ENCODE results near the gene DOCK10.

DOCK10 gene

DNA sequence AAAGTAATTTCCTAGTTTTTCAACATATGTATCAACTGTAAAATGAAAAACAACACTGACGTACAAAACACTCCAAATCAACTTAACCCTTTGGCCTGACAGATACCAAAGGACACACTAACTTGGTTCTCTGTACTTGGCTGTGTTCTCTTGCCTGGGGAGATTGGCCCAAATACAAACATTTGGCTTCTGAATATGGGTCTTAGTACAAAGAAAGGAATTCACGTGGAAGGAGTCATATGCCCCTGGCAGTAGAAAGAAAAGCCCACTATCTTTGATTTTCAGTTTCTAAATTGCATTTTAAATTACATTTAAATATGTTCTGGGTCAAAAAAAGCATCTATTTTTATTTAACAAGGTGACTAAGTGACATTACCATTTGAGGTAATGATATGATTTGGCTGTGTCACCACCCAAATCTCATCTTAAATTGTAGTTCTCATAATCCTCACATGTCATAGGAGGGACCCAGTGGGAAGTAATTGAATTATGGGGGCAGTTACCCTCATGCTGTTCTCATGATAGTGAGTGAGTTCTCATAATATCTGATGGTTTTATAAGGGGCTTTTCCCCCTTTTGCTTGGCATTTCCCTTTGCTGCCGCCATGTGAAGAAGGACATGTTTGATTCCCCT, 172.6 kb downstream of the DOCK10 start:
- DNase-seq = no peak

DNA sequence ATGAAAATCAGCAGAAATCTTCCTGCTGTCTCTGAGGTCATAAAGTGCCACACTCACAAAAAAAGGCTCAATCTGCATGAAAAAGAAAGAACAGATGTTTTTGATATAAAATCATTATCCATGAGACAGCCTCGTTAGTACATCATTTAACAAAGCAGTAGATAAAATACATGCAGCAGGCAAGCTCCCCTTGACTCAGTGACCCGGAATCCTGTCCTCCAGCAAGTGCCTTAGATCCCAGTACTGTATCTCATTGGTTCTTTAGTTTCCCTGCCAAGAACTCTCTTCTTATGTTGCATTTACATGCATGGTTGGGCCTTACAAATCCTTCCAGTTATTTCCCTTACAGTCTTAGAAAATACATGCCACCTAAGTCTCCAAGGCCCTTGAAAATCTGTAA, 177.3 kb downstream of the DOCK10 start:
- DNase-seq = no peak

GRCh38 chr2:224861266-224861665, 181.0 kb downstream of the DOCK10 start:
- DNase-seq = no peak

GRCh38 chr2:224860786-224861185, 181.5 kb downstream of the DOCK10 start:
- no peak for DNase-seq

GRCh38 chr2:224851811-224852210, 190.5 kb downstream of the DOCK10 start:
- no peak for DNase-seq

DNA sequence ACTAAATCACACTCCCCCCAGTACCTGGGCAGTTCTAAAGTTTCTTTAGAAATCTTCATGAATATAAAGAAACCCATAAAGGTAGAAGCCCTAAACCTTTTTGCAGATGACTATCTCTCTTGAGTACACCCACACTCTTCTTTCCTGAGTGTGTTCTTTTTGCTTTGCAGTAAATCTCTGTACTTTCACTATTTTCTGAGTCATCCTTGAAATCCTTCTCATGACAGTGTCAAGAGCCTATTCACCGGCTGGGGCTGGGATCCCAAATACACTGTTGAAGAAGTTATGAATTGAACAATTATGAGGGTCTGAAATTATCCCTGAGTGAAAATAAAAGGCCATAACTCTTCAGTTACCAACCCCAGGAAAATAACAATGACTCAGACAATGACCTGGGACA, 192.2 kb downstream of the DOCK10 start:
- DNase-seq = no peak

DNA sequence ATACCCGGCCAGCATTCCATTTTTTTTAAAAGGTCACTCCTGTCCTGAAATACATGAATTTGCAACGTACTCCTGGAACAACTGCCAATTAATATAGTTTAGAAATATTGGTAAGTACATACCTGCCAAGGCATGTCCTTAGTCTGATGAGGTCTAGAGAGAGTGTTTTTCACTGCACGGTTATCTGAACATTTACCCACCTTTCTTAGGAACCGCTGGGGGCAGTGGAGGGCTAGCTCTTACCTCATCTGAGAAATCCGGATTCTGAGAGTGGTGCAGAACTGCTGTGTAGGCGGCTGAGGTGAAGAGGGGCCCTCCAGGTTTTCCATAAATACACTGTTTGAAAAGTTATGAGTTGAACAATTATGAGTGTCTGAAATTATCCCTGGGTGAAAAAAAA, 193.0 kb downstream of the DOCK10 start:
- no peak for DNase-seq

- DNase-seq = no peak
These were observed 194.1 kb downstream of the DOCK10 start for GRCh38 chr2:224847961-224848850.

DNA sequence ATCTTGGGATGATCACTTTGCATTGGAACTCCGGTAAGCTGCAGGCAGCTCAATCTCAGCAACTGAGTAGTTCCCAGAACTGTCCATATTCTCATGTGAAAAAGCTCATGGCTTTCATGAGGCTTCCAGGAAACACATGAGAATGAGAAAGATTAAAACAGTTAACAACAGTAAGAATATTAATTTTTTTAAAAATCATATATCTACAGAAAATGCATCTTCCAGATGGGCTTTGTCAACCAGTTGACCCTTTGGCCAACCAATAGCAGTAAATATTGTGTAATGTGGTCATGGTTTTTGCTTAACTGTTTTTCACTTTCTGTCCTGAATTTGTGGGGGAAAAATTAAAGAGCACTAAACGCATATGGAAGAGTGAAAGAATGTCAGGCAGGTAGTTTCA, 194.9 kb downstream of the DOCK10 start:
- DNase-seq = no peak

- no peak for DNase-seq
These were observed 195.6 kb downstream of the DOCK10 start for GRCh38 chr2:224846686-224847085.

GRCh38 chr2:224846161-224846560, 196.1 kb downstream of the DOCK10 start:
- DNase-seq = no peak

- no peak for DNase-seq
These were observed 199.1 kb downstream of the DOCK10 start for GRCh38 chr2:224843141-224843540.

- no peak for DNase-seq
These were observed 200.4 kb downstream of the DOCK10 start for GRCh38 chr2:224841910-224842309.

DNA sequence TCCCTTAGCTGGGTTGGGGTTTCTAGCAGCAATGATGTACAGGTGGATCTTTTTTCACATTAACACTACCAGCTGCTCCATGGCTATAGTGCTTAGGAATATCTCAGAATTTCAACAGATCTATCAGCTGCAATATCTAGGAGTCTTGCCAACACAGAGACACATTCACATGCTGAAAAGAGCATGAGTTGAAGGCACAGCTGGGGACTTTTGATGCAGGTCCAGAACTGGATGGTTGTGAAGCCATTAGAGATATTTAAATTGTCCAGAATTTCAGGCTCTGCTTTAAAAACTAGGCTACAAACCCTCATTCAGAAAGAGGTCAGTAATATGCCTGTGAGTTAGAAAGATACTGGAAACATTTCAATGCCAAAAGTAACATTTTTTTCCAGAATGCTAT, 203.9 kb downstream of the DOCK10 start:
- DNase-seq = no peak

DNA sequence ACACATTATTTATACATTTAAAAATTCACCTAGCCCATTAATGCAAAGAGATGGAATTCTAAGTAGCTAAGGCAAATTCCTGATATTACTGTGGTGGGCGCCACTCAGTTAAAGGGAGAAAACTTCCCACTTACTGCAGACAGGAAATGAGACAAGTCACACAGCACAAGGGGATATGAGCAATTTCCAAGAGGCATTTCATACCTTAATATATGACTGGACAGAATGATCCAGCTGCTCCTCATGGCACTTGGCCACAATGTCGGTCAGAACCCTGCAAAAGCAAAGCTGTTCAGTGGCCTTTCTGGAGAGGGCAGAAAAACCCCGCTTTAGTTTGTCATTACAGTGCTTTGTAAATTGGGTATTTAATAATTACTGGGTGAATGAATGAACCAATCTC, 204.7 kb downstream of the DOCK10 start:
- no peak for DNase-seq

DNA sequence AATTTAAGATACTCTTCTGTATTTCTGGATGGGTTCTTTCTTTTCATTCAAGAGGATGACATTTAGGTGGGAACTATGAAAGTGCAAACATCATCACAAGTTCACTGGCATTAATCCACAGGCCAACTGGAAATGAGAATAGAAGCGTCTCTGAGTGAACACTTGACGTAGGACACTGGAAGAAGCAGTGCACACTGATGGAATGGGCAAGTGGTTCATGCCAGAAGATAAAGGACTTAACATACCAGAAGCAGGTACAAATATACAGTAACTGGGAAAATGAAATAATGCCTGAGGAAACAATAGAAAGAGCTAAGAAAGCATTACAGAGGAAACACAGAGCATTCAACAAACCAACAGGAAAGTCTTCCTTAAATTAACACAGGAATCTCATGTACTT, 205.2 kb downstream of the DOCK10 start:
- no peak for DNase-seq

DNA sequence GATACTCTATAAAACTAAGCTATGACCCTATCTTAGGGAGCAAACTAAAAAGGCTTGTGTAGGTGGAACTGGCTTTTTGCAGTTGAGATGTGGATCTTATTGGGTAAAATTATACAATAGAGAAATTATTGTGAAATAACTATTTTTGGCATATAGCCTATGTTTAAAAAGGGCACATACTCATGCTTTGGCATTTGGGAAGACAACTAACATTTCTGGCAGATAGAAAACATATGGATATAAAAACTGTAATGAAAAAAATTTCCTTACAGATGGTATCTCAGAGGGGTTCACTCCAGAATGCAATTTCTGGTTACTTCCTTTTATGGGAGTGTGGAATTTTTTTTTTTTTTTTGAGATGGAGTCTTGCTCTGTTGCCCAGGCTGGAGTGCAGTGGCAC, 206.0 kb downstream of the DOCK10 start:
- DNase-seq = no peak

GRCh38 chr2:224835405-224835804, 206.9 kb downstream of the DOCK10 start:
- DNase-seq = no peak

DNA sequence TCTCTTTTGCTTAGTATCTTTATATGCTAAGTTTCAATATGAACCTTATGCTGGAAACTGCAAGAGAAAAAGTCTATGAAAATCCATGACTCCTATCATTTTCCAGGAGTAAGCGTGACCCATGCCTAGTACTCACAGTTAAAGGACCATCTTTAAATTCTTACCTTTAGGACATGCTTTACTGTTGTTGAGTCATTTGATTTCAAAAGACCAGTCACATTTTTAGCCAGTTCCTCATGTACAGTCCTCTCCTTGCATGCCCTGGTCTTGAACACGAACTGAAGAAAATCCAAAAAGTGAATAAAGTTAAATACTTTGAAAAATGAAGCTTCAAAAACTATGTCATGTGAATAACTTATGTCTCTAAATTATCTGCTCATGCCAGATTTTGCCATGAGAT, 208.3 kb downstream of the DOCK10 start:
- DNase-seq = no peak

DNA sequence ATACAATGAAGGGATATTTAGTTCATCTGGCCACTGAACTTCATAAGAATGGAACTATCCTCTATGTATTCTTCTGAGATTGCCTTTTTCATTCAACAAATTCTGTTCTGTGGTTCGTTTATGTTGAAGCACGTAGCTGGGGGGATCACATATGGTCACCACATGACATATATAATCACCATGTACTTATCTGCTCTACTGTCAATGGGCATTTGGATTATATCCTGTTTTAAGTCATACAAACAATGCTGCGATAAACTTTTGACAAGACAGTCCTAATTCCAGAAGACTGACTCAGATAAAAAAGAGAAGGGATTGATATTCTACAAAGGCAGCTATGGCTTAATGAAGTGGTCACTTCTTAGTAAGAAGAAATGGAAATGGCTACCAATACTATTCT, 210.1 kb downstream of the DOCK10 start:
- DNase-seq = no peak

GRCh38 chr2:224831530-224831929, 210.7 kb downstream of the DOCK10 start:
- DNase-seq = no peak

- DNase-seq = no peak
These were observed 221.8 kb downstream of the DOCK10 start for GRCh38 chr2:224820283-224820991.

DNA sequence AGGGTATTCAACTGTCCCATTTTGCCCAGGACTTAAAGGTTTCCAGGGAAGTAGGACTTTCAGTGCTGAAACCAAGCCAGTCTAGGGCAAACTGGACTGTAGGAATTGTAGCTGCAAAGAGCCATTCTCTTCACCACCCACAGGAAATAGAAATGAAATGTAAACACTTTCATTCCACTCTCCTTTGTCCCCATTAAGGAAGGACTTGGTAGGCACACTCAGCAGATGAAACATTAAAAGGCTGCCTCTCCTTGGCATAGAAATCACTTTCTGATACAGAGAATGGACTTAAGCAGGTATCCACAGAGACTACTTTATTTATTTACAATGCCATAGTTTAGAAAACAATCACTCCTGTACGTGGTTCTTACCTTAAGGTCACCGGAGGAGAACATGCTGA, 223.2 kb downstream of the DOCK10 start:
- DNase-seq = no peak

- no peak for DNase-seq
These were observed 224.6 kb downstream of the DOCK10 start for GRCh38 chr2:224817676-224818075.
